T-cell (primary cell): Measurements from ENCODE around the gene LINGO3. TPM values are rescaled to one million over a fixed set of nuclear protein-coding genes. Genes with fewer than 3 reads are reported as not detected.

ENCODE experiments used
- ATAC-seq, 4 experiments: fragments of 200-7000 bp in 3 of 4; fragments of 150-1000 bp in 1 of 4; cut with Tn5 transposase; replicated peaks in 1 of 4; 1 replicate in 3 of 4; 2 replicates in 1 of 4; pipeline ENCODE4 v1.10.0; 2021; ENCODE audit warnings: moderate library complexity in 3 of 4, mild to moderate bottlenecking in 2 of 4, moderate number of reproducible peaks in 1 of 4
- CTCF ChIA-PET, 2 donors: fragments of 300-600 bp; sonication (Branson Sonifier 250); formaldehyde crosslinking; loops; one replicate each; lab custom pipeline; 2022; ENCODE audit warnings: antibody characterized with exemption in 2 of 2; lab: Charles Lee
- POLR2A ChIA-PET, 2 donors: fragments of 300-600 bp; sonication (Branson Sonifier 250); formaldehyde crosslinking; loops; one replicate each; lab custom pipeline; 2022; ENCODE audit warnings: antibody characterized with exemption in 2 of 2; lab: Charles Lee
- DNase-seq, 35 experiments: peaks; one replicate each; pipeline versions ENCODE4 v3.0.0 to v3.0.0-alpha.2; 2013 to 2023
- H3K27ac ChIP-seq: one replicate; pipeline ENCODE4 v1.5.1; 2013; ENCODE audit warnings: low read length
- H3K27me3 ChIP-seq, 2 experiments: replicated peaks in 1 of 2; 1 replicate in 1 of 2; 2 replicates in 1 of 2; pipeline versions ENCODE4 v1.6.1 to v1.7.0; 2013; ENCODE audit warnings: low read length in 1 of 2, mixed read lengths in 1 of 2; ENCODE audit not compliant: control insufficient read depth in 2 of 2, insufficient read depth in 2 of 2; ENCODE audit errors: extremely low read depth in 1 of 2
- H3K36me3 ChIP-seq, 2 donors: 1 replicate in 1 of 2; 2 replicates in 1 of 2; pipeline versions ENCODE4 v1.6.1 to v1.7.0; 2013; ENCODE audit warnings: low read length in 1 of 2; ENCODE audit not compliant: control insufficient read depth in 2 of 2, insufficient read depth in 1 of 2; ENCODE audit errors: extremely low read depth in 1 of 2
- H3K4me1 ChIP-seq, 2 experiments: 1 replicate in 1 of 2; 2 replicates in 1 of 2; pipeline versions ENCODE4 v1.6.1 to v1.7.0; 2013; ENCODE audit warnings: low read length in 2 of 2, mixed read lengths in 1 of 2; ENCODE audit not compliant: insufficient read depth in 2 of 2, control insufficient read depth in 1 of 2; ENCODE audit errors: extremely low read depth in 1 of 2
- H3K4me3 ChIP-seq, 2 donors: 1 replicate in 1 of 2; 2 replicates in 1 of 2; pipeline versions ENCODE4 v1.5.1 to v1.7.0; 2013; ENCODE audit warnings: mild to moderate bottlenecking in 2 of 2, low read length in 1 of 2, moderate library complexity in 1 of 2; ENCODE audit not compliant: control insufficient read depth in 1 of 2; ENCODE audit errors: extremely low read depth in 1 of 2
- H3K9me3 ChIP-seq: 2 replicates; pipeline ENCODE4 v1.7.0; 2013
- H3K27ac Mint-ChIP-seq, 2 donors: one replicate each; pipeline ENCODE4 v1.8.0; 2020 to 2021; ENCODE audit warnings: mild to moderate bottlenecking in 2 of 2, mixed read lengths in 2 of 2
- H3K27me3 Mint-ChIP-seq, 2 donors: one replicate each; pipeline ENCODE4 v1.8.0; 2021 to 2022; ENCODE audit warnings: mixed read lengths in 2 of 2
- H3K36me3 Mint-ChIP-seq: one replicate; pipeline ENCODE4 v1.8.0; 2021; ENCODE audit warnings: mixed read lengths
- H3K4me1 Mint-ChIP-seq, 3 donors: one replicate each; pipeline ENCODE4 v1.8.0; 2020 to 2022; ENCODE audit warnings: mixed read lengths in 3 of 3, mild to moderate bottlenecking in 1 of 3
- H3K4me3 Mint-ChIP-seq, 3 donors: one replicate each; pipeline ENCODE4 v1.8.0; 2020 to 2022; ENCODE audit warnings: mild to moderate bottlenecking in 3 of 3, mixed read lengths in 3 of 3, moderate library complexity in 3 of 3
- H3K9me3 Mint-ChIP-seq, 3 donors: one replicate each; pipeline ENCODE4 v1.8.0; 2020 to 2022; ENCODE audit warnings: mixed read lengths in 3 of 3
- WGBS: methylation state at CpG from one replicate; pipeline ENCODE4 v1.1.5; 2013; ENCODE audit warnings: missing lambda C conversion rate; ENCODE audit not compliant: insufficient coverage; 5-methylcytosine and 5-hydroxymethylcytosine counted together
- total RNA-seq, 35 experiments: library from RNA in 6 of 35; stranded (reverse) in 6 of 35; fragments of 120-200 nt in 1 of 35; gene quantifications; one replicate each; pipeline versions ENCODE4 v1.2.1 to v1.2.4 and lab custom pipeline; 2013 to 2026

LINGO3 gene
- total RNA-seq, 5 donors from 2014 or later (not counting 1 experiment from before 2014, with no cell fraction given) = 0.23 to 1.7 (median 0.99) TPM

GRCh38 chr19:2329501-2329916 is 21.6 kb upstream of the LINGO3 start:
- Histone ChIP-seq H3K4me3 (peak overlapping the region; percentile 84 to 97), H3K27me3 (no peaks in the 10 kb centered on the region), H3K36me3 (peaks cover 9 to 13% of the 10 kb centered on the region in 2 donors), H3K9me3 (no peaks in the 10 kb centered on the region), H3K27ac (no peak overlapping the region), H3K4me1 (peaks cover 18 to 86% of the 10 kb centered on the region in 2 experiments)
- no peaks in the 10 kb centered on the region for H3K27me3 Mint-ChIP-seq
- WGBS = 86% methylated on average over 9 of the region's 13 CpGs
- peak overlapping the region; percentile 84 to 86 for H3K27ac Mint-ChIP-seq
- H3K4me1 Mint-ChIP-seq = peaks cover 66 to 75% (median 68%) of the 10 kb centered on the region in 3 donors
- ChIA-PET CTCF (interaction anchor here in 1 of 2 donors (0.8 kb wide), 1 partner anchor 91 kb away, joined by 6 read pairs; no protein-coding TSS in a partner anchor), POLR2A (interaction anchor here in 1 of 2 donors (0.7 kb wide), 1 partner anchor 51 kb away, joined by 3 read pairs; no protein-coding TSS in a partner anchor)
- H3K4me3 Mint-ChIP-seq = peak overlapping the region; percentile 87 to 97 (median 93)
- ATAC-seq (no peak), DNase-seq (no peak)
- H3K9me3 Mint-ChIP-seq = no peaks in the 10 kb centered on the region
- peaks cover 7% of the 10 kb centered on the region for H3K36me3 Mint-ChIP-seq

DNA sequence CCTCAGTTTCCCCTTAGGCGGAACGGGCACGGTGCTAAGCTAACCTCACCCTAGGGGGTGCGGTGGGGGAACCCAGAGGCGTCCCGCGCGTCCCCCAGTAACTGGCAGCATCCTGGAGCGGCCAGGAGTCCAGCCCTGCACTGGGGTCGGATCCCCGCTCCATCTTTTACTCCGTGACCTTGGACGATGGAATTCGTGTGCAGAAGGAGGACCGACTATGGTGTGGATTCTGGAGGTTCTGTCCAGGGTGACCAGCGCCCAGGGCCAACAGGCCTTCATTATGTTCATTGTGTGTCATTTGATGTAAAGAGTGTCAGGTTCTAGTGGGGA is 21.2 kb upstream of the LINGO3 start:
- ChIA-PET POLR2A (no interaction called here), CTCF (interaction anchor here in 1 of 2 donors (0.8 kb wide), 1 partner anchor 90 kb away, joined by 6 read pairs; no protein-coding TSS in a partner anchor)
- peak overlapping the region; percentile 84 to 97 for H3K4me3 ChIP-seq
- 14% methylated on average over 15 of the region's 16 CpGs for WGBS
- Mint-ChIP-seq H3K36me3 (peaks cover 7% of the 10 kb centered on the region), H3K4me1 (peaks cover 68 to 77% (median 69%) of the 10 kb centered on the region in 3 donors), H3K4me3 (peak overlapping the region; percentile 87 to 97 (median 93)), H3K9me3 (no peaks in the 10 kb centered on the region), H3K27ac (peak overlapping the region; percentile 84 to 86), H3K27me3 (no peaks in the 10 kb centered on the region)
- ATAC-seq = no peak
- H3K9me3 ChIP-seq = no peaks in the 10 kb centered on the region
- H3K27ac ChIP-seq = peak overlapping the region; percentile 34
- no peak for DNase-seq
- no peaks in the 10 kb centered on the region for H3K27me3 ChIP-seq
- H3K4me1 ChIP-seq = peaks cover 18 to 84% of the 10 kb centered on the region in 2 experiments
- peaks cover 13 to 15% of the 10 kb centered on the region in 2 donors for H3K36me3 ChIP-seq

DNA sequence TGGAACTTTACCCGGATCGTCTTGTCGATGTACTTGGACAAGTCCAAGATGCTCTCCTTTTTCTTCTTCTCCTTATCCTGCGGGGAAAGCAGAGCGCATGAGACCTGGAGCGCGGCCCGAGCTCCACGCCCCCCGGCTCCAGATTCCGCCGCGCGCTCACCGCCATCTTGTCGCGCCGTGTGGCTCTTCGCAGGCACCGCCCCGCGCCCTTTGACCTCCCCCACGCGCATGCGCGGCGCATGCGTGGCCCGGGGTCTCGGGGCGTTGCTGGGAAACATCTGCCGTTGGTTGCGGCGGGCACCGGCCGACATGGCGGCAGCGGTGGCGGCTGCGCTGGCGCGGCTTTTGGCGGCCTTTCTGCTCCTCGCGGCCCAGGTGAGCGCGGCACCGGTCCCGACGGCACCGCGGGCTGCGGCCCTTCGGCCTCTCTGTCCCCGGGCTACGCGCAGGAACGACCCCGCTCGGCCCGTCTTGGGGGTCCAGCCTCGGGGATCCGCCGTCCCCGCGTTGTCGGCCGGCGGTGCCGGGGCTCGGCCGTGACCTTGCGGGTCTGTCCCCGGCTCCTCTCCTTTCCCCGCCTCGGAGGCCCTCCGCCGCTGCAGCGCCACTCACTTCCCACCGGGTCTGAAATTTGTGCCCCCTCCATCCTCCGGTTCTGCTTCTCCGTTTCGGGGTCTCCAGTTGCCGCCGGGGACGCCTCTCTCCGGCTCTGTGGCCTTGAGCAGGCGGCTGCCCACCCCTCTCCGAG is 20.6 kb upstream of the LINGO3 start, which contains the start of the genes LSM7 and SPPL2B:
Gene LSM7 (minus strand): TSS at position 186 of the 748 bp plus-strand sequence. CDS start 20 bp downstream, at position 166.
Gene SPPL2B (plus strand): TSS at position 284 of the 748 bp plus-strand sequence. CDS start 26 bp downstream, at position 310.
- Mint-ChIP-seq H3K4me3 (peak within 1 kb of the TSS; percentile 93 to 100 (median 97)), H3K27ac (peak within 1 kb of the TSS; percentile 92 to 98), H3K27me3 (no peaks in the 10 kb centered on the region), H3K36me3 (peaks cover 7% of the 10 kb centered on the region), H3K9me3 (no peaks in the 10 kb centered on the region), H3K4me1 (peaks cover 64 to 74% (median 66%) of the 10 kb centered on the region in 3 donors)
- peaks cover 18 to 79% of the 10 kb centered on the region in 2 experiments for H3K4me1 ChIP-seq
- peaks cover 16 to 18% of the 10 kb centered on the region in 2 donors for H3K36me3 ChIP-seq
- no peaks in the 10 kb centered on the region for H3K27me3 ChIP-seq
- peak; percentile 84 to 97 (median 90) for DNase-seq
- H3K9me3 ChIP-seq = no peaks in the 10 kb centered on the region
- POLR2A ChIA-PET = no interaction called here
- peak within 1 kb of the TSS; percentile 48 for H3K27ac ChIP-seq
- WGBS = 0% methylated on average over 88 of the region's 89 CpGs
- CTCF ChIA-PET = interaction anchor here in 1 of 2 donors (0.8 kb wide), 1 partner anchor 90 kb away, joined by 6 read pairs; no protein-coding TSS in a partner anchor
- peak; percentile 79 to 83 (median 82) for ATAC-seq
- H3K4me3 ChIP-seq = peak within 1 kb of the TSS; percentile 84 to 97

GRCh38 chr19:2327773-2328400 is 19.9 kb upstream of the LINGO3 start:
- ATAC-seq (peak in 2 of 4 experiments; percentile 1 to 64), DNase-seq (peak in 33 of 35 experiments; percentile 16 to 75 (median 45))
- peaks cover 7% of the 10 kb centered on the region for H3K36me3 Mint-ChIP-seq
- H3K27ac Mint-ChIP-seq = peak overlapping the region; percentile 92 to 98
- H3K4me3 ChIP-seq = peak overlapping the region; percentile 84 to 97
- ChIA-PET POLR2A (interaction anchor here in 1 of 2 donors (0.6 to 1.0 kb wide), 2 partner anchors 148 to 156 kb away, joined by 3 to 4 read pairs; partner anchors contain the start of gene GADD45B), CTCF (no interaction called here)
- H3K27me3 ChIP-seq = no peaks in the 10 kb centered on the region
- peaks cover 17 to 24% of the 10 kb centered on the region in 2 donors for H3K36me3 ChIP-seq
- H3K4me1 Mint-ChIP-seq = peaks cover 58 to 71% (median 66%) of the 10 kb centered on the region in 3 donors
- H3K27ac ChIP-seq = peak overlapping the region; percentile 48
- no peaks in the 10 kb centered on the region for H3K9me3 ChIP-seq
- H3K9me3 Mint-ChIP-seq = no peaks in the 10 kb centered on the region
- peaks cover 15 to 72% of the 10 kb centered on the region in 2 experiments for H3K4me1 ChIP-seq
- 0% methylated on average over 5 of the region's 18 CpGs for WGBS
- no peaks in the 10 kb centered on the region for H3K27me3 Mint-ChIP-seq
- peak overlapping the region; percentile 93 to 100 (median 97) for H3K4me3 Mint-ChIP-seq

DNA sequence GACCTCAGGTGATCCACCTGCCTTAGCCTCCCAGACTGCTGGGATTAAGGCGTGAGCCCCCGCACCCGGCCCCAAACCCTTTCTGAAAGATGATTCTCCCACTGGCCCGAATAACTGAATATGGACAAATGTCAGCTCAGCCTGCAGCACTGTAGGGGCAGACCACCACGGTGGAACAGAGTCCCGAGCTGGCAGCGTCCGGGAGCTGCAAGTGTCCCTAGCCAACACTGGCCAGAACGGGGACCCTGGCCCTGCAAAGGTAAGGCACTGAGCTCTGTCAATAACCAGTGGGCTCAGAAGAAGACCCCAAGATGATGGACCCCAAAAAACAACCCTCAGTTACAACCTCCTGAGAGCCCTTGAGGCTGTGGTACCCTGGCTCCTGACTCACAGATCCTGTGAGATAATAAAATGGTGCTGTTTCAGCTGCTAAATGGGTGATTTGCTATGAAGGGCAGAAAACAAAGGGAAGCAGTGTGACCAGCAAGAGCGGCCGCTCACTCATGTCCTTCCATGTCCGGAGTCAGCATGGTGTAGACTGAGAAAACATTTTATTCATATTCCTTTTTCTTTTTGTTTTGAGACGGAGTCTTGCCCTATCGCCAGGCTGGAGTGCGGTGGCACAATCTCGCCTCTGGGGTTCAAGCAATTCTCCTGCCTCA is 18.9 kb upstream of the LINGO3 start:
- H3K4me1 ChIP-seq = peaks cover 10 to 61% of the 10 kb centered on the region in 2 experiments
- Mint-ChIP-seq H3K36me3 (peaks cover 7% of the 10 kb centered on the region), H3K4me1 (peaks cover 49 to 63% (median 58%) of the 10 kb centered on the region in 3 donors), H3K4me3 (peak overlapping the region; percentile 93 to 100 (median 97)), H3K9me3 (no peaks in the 10 kb centered on the region), H3K27ac (peak overlapping the region in 1 of 2 donors; percentile 43), H3K27me3 (no peaks in the 10 kb centered on the region)
- WGBS = 90% methylated on average over 14 of the region's 16 CpGs
- no peaks in the 10 kb centered on the region for H3K9me3 ChIP-seq
- no peak for ATAC-seq
- CTCF ChIA-PET = interaction anchor here in 1 of 2 donors (0.5 kb wide), 1 partner anchor 307 kb away, joined by 7 read pairs; no protein-coding TSS in a partner anchor
- no peak overlapping the region for H3K4me3 ChIP-seq
- H3K27me3 ChIP-seq = no peaks in the 10 kb centered on the region
- no peak for DNase-seq
- peak overlapping the region; percentile 48 for H3K27ac ChIP-seq
- H3K36me3 ChIP-seq = peaks cover 17 to 30% of the 10 kb centered on the region in 2 donors
- POLR2A ChIA-PET = interaction anchor here in 1 of 2 donors (1.0 kb wide), 1 partner anchor 149 kb away, joined by 3 read pairs; the partner anchor contains the start of gene GADD45B
